Mammary epithelial cell (primary cell): Measurements from ENCODE around the gene EEPD1.

Source experiments
- EZH2 ChIP-seq: IDR thresholded peaks from 2 replicates; pipeline ENCODE4 v1.6.1; 2012; ENCODE audit warnings: low read length, inconsistent platforms, borderline replicate concordance
- TF ChIP-seq, protein P1 (sequence below), 2 donors: IDR thresholded peaks in 1 of 2; conservative IDR thresholded peaks in 1 of 2; 2 replicates each; pipeline ENCODE4 v1.5.1; 2011 to 2012; ENCODE audit warnings: inconsistent platforms in 2 of 2, low read length in 2 of 2, mild to moderate bottlenecking in 2 of 2, control low read depth in 1 of 2, low read depth in 1 of 2; ENCODE audit not compliant: insufficient read depth in 1 of 2; ENCODE audit errors: extremely low read depth in 1 of 2

DNA sequence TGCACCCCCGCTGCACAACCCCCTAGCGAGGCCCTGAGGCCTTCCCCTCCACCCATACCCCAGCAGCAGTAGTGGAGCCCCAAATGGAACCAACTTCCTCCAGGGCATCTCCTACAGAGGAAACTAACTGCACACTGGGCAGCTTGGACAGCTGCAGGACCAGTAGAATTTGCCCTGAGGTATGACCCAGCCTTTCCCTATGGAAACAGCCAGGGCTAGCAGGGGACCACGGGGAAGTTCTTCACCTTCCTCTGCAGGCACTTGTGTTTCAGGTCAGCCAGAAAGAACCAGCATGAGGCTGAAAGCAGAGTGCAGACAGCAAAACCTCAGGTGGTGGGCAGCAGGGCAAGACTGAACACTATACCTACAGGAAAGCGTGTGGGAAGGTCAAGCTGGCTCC, 5.7 kb upstream of the EEPD1 start:
- TF ChIP-seq, protein P1, sequence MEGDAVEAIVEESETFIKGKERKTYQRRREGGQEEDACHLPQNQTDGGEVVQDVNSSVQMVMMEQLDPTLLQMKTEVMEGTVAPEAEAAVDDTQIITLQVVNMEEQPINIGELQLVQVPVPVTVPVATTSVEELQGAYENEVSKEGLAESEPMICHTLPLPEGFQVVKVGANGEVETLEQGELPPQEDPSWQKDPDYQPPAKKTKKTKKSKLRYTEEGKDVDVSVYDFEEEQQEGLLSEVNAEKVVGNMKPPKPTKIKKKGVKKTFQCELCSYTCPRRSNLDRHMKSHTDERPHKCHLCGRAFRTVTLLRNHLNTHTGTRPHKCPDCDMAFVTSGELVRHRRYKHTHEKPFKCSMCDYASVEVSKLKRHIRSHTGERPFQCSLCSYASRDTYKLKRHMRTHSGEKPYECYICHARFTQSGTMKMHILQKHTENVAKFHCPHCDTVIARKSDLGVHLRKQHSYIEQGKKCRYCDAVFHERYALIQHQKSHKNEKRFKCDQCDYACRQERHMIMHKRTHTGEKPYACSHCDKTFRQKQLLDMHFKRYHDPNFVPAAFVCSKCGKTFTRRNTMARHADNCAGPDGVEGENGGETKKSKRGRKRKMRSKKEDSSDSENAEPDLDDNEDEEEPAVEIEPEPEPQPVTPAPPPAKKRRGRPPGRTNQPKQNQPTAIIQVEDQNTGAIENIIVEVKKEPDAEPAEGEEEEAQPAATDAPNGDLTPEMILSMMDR (conservative IDR thresholded peaks at IDR 0.05 in 1 of 2, IDR thresholded peaks at IDR 0.05 in 1 of 2; ENCODE audit: extremely low read depth in 1 of 2, insufficient read depth in 1 of 2, low read depth in 1 of 2, low read length in 2 of 2), result no peak
- TF ChIP-seq EZH2, result no peak
